NCI-H345 treated with DMSO at 0.1 percent for 48 hours (cell line): ENCODE measurements around the gene USH2A.
"Not testable (repeated sequence)": the region's sequence is repeated elsewhere in the genome, so short reads cannot be mapped to it uniquely, and the experiment has no call there.

Experiments
- DNase-seq: peaks from one replicate; lab custom pipeline; 2025; ENCODE audit not compliant: unreplicated experiment; lab: John Stamatoyannopoulos, UW

Gene USH2A

DNA sequence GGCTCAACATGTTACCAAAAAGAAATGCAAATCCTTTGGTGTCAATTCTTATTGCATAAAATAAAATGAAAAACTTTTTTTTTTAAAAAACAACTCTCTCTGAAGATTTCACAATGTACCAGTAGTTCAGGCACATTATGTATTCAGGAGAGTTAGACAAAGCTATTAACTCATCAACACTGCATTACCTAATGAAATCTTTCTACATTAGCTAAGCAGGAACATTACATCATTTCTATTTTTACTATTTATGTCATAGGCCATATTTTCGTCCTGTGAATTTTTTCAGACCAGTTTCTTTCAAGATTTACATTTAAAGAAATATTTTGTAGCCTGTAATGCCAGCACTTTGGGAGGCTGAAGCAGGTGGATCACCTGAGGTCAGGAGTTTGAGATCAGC lies 366.2 kb downstream of the USH2A start:
- DNase-seq, result no peak

DNA sequence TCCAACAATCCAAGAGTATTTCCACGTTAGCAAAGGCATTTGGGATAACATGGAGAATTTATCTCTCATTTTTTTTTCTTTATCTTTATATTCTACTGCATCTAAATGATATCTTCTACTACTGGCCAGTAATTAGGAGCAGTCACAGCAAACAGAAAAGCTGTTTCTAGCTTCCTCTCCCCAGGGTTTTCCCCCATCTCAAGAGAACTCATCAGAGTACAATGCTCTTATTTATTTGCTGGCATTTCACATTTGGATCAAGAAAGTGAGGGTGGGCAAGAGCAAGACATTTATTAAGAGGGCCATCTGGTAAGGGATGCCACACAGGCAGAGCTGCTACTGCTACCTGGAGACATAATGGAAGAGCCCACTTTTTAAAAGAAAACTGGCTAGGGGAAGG lies 368.2 kb downstream of the USH2A start:
- no peak for DNase-seq

DNA sequence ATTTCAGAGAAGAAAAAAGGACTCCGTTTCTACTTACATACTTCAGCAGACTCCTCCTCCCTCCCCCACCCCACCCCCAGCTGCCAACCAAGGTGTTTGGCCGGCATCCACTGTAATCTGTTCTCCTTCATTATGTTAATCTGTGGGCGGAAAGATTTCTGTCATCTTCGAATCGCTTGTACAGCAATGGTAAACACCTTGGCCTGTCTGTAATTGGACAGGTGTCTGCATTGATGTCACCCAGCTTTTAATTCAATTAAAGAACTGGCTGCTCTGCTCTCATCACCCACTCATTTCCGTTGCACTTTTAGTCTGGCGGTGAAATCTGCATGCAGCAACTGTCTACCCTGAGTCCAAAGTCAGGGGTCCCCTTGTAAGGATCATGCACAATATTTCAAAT lies 368.6 kb downstream of the USH2A start:
- no peak for DNase-seq

DNA sequence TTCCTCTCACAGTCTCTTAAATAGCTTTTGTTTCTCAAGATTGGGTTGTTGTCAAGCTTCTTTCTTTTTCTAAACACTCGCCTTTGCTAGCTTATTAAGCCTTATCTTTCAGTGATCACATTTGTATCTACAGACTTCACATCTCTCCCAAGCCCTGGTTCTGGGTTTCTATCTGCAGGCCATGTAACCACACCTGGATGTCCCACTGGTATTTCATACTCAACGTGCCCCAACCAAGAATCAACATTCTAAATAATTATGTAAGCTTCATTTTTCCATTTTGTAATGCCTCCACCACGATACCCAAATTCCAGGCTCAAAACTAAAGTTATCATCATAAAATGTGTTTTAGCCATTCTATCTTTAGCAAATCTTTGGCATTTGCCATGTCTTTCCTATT lies 372.2 kb downstream of the USH2A start:
- no peak for DNase-seq

DNA sequence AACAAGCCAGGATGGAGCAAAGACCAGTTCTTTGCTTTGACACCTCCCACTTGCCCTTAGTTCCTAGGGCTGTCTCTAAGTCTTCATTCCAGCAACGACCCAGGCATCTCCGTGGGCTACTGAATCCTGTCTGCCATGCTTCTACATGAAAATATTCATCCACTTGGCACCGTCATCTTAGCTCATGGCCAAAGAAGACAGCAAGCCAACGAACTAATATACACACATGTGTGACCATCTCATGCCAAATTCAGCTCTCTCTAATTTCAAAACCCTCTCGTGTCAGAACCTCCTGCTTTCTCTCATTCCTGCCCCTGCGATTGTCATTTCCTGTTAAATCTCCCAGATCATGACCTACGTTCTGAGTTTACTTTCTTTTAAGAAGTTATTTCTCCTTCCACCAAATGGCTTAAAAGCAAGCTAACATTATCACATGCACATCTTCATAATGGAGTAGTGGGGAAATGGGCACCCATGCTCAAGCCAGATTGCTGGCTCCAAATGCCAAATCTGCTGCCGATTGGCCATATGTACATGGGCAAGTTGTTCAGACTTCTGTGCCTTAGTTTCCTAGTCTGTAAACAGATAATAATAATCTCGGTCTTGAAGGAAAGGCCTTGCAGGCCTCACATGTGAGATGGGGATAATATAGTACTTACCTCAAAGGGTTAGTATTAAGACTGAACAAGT lies 373.4 kb downstream of the USH2A start:
- no peak for DNase-seq

DNA sequence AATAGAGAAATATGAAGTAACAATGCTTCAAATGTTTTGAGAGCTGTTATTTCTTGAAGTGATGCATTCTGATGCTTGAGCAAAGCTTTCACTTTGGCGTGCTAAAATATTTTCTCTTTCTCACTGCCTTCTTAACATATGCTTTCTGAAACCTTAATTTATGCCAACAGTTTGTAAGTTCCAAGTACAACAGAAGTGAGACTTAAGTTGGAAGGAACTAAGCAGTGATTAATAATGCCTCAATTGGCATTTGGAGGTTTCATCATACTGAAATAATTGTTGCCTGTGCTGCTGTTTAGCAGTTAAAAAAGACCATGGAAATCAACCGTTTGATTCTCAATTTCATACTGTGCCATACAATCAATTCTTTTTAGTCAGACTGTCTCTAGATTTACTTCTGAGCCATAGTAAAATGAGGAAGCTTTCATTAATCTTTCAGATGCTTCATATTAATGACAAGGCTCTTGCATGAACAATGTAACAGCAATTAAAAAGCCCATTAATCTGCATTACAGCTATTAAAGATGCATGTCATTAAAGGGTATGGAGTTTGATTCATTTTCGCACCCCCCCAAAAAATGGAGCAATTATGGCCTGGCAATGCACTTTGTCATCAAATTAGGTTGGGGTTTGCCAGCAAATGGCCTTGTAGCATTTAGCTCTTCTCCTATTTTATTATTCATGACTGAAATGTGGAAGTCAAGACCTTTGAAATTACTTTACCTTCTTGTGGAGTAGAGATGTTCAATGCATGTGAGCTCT lies 375.3 kb downstream of the USH2A start:
- DNase-seq, result no peak

DNA sequence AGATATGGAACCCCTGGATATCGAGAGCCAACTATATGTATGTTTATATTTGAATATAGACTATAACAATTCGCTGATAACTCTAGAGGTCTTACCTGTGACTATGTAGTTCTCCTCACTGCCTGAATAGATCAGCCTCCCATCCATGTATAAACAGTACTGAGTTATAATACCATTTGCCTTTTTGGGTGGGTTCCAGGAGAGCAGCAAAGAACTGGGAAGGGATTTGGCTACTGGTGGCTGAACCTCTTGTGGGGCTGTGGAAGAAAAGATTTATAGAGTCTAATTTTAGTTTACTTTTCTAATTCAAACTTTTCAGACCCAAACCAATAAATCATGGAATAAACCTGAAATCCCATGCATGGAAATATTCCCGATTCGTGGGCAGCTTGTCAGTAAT lies 376.9 kb downstream of the USH2A start:
- no peak for DNase-seq

DNA sequence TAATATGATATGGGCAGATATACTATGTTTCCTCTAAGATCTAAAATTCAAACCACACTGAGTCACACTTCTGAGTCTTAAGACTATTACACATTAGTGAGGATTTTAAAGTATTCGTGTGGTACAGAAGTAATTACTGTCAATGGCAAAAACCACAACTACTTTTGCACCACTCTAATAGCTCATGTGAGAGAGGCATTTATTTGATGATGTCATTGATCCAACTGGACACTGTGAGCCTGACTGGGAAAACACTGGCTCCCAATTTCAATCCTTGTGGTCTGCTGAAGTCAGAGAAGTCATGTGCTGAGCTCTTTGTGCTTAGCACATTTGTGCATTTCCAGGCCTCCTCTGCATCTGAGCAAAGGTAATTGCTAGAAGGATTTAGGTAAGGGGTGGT lies 377.8 kb downstream of the USH2A start:
- no peak for DNase-seq

DNA sequence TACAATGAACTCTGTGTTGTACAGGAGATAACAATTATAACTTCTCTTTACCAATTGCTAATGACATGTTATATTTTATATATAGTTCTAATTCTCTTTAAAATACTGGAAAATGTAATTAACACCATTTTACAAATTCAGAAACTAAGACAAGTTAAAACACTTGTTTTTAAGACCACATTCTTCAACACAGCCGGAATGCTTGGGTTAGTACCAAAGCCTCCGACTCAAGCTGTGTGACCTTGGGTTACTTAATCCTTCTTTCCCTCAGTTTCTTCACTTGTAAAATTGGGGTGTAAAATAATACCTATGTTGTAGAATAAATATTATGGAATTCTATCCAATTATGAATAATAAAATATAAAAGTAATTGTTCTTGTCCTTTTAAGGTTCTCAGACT lies 378.7 kb downstream of the USH2A start:
- DNase-seq, result no peak

DNA sequence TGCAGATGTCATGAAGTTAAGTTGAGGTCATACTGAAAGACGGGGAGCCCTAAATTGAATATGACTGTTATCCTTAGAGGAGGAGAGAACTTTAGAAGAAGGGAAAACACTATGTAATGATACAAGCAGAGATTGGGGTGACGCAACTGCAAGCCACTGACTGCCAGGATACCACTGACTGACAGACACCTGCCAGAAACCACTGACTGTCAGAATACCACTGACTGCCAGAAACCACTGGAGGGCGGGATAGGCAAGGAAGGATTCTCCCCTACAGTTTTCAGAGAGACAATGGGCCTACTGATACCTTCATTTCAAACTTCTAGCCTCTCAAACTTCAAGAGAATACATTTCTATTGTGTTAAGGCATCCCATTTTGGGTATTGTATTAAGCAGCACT lies 388.7 kb downstream of the USH2A start:
- no peak for DNase-seq

DNA sequence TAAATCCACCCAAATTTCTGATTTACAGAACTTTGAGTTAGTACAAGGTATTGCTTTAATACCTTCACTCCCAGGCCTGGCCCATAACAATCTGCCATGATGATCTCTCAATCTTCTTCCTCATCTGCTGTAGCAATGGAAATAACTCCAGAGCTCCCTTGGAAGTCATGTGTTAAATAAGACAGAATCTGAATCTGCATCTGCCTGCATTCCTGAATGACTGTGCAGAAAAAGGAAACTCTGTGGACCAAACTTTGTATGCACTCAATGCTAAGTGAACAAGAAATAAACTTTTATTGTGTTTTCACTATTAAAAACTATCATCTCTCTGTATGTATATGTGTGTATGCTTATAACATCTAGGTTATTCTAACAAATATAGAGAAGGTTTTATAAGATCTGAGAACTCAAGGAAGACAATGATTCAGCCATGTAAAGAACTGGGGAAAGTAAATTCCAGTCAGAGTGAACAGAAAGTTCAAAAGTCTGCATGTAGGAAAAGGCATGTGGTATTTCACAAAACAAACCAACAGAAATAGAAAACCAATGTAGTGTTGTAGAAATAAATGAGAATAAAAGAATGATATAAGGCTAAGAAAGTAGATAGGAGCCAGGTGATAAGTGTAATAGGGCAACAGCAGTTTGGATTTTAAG lies 390.2 kb downstream of the USH2A start:
- no peak for DNase-seq

DNA sequence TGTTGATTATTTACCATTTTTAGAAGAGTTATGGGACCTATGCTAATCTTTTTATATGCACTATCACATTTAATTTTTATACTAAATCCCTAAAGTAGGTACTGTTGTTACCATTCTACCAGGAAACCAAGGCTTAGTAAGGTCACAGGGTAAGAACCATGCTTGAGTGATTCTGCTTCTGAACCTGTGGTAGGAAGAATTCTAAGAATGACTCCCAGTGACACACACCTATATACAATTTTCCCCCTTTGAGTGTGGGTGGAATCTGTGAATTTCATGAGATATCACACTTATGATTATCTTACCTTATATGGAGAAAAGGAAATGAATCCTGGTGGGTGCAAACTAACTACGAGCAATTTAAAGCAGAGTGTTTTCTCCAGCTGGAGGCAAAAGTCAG lies 391.0 kb downstream of the USH2A start:
- DNase-seq, result no peak

DNA sequence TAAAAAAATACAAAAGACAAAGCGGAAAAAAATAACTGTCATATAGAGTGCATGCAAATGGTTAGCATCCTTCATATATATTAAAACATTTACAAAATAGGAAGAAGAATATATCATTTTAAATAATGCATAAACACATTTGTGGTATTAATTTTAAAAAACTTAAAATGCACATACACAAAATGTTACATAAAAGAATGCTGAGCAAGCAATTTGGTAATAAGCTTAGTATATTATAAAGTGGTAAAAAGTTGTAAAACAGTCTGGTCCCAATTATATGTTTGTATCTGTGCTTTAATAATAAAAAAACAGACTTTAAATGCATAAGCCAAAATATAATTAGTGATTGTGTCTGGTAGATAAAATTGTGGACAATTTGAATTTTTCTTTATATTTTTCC lies 394.6 kb downstream of the USH2A start:
- no peak for DNase-seq

DNA sequence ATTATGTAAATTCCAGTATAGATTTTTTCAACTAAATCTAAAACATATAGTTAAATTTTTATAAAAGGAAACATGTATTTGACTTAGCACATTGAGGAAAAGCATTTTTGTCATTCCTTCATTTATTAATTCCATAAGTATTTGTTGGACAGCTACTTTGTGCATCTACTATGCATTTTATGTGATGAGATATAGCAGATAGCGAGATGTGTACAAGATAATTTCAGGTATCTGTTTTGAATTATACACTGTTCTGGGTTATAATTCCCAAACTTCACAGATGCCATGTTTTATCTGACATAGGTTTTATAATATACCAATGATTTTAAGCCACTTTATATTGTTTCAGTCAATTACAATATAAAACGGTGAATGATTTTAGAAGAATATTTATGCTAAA lies 398.7 kb downstream of the USH2A start:
- DNase-seq, result no peak

DNA sequence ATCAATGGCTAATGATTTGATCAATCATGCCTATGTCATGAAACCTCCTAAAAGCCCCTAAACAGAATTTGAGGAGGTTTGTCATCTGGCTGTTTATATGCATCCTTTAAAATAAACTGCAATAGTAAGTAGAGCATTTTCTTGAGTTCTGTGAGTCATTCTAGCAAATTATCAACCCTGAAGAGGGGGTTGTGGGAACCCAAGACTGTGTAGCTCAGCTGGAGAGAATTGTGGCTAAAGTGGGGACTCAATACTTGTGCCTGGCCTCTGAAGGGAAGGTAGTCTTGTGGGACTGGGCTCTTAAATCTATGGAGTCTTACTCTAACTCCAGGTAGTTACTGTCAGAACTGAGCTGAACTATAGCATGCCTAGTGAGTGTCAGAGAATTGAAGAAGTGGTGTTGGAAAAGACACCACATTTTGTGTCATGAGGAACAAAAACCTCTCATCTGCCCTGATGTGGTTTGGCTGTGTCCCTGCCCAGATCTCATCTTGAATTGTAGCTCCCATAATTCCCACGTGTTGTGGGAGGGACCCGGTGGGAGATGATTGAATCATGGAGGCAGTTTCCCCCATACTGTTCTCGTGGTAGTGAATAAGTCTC lies 402.4 kb downstream of the USH2A start:
- DNase-seq, result no peak

DNA sequence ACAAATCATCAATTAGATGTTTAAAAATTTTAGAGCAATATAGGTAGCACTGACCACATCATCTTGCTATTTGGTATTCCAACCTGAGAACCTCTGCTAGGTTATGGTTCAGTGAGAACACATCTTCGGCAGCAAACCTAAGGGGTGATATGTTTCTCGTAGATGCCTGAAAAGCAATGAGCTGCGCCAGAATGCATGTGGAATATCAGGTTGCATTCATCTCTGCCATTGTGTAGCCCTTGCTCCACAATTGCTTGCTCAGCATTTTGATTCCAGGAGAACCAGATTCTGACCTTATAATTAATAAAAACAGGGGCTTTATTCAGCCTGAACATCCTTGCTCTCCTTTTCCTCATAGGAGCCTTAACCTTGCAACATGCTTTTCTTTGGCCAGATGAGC lies 408.1 kb downstream of the USH2A start:
- DNase-seq, result no peak

DNA sequence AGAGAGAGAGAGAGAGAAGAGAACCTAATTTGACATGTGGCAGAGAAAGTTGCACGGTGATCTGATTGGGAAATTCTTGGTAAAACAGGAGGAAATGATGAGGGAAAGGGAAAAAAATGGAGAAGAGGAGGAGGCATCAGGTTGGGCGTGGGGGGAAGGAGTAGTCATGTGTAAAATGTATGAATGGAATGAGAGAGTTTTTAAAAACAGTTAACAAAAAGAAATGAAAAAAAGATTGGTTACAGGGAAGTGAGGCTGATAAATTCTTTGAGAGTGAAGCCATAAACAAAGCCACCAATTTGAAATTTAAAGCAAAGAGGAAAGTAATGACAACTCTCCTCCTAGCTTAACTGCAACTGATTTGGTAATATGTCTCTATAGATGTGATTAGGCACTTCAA lies 409.2 kb downstream of the USH2A start:
- no peak for DNase-seq

DNA sequence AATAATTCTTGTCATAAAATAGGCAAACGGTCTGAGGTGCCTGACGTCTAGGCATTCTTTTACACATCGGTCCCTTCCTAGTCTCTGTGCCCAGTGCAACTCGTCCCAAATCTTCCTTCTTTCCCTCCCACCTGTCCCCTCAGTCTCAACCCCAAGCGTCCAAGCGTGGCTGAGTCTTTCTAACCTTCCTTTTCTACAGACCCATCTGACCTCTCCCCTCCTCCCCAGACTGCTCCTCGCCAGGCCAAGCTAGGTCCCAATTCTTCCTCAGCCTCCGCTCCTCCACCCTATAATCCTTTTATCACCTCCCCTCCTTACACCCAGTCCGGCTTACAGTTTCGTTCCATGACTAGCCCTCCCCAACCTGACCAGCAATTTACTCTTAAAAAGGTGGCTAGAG lies 413.8 kb downstream of the USH2A start:
- not testable (repeated sequence) for DNase-seq

DNA sequence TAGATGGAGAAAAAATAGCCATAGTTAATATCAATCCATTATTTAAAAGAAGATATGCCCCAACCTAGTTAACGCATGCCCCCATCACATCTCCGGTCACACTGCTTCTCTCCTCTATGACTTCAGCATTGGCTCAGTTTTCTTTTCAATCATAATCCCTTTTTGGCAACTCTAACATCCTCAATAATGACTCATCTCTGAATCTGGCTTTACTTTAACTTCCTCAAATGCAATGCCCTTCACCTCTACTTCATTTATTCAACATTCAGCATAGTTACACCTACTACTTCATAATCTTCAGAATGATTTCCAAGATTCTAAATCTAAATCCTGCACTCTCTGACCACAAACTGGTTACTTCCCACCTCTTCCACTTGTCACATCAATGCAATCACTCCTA lies 417.3 kb downstream of the USH2A start:
- no peak for DNase-seq

DNA sequence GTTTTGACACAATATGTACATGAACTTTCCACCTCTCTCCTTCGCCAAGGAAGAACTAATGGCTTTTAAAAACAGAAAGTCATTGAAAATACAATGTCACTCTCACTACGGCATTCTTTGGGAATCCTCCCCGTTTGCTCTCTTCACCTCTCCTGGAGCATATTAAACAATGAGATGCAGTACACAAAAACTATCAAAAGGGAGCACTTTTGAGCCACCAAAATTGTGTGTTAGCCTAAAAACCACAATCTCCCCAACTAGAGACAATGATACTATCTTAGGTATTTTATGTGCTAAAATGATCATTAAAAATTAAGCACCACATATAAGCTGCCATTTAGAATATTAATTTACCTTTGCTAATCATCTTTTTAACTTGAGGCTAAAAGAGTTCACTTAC lies 430.6 kb downstream of the USH2A start:
- DNase-seq, result peak; percentile 5

DNA sequence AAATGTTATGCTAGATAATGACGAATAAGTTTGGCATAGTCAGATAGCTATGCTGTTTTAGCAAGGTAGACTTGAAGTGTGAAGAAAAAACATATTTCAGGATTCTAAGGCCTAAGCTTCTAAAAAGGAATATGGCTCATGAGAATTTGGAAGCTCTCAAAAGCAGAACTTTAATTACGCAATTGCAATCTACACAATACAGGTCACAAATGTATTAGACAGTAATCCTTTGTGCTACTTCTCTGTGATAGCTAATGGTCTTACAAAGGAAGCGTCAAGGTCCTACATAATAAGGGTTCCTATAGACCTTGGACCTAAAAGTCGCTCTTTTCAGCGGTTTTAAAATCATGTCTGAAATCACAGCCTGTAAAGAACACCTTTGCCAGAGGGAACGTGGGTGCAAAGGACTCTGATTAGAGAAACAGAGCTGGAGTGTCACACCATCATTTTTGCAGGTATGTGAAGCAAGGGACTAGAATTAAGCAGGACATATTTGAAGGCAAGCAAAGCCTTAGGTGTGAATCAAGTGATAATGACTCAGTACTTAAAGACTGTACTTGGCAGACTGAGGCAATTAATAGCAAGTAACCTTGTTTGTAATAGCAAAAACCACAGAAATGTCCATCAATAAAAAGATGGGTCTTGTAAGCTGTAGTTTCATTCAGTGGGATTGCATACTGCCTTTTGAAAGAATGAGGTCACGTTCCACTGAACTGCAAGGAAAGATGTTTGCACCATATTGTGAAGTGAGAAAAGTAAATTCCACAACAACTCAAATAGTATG lies 436.0 kb downstream of the USH2A start:
- DNase-seq, result no peak
